ENCODE measurements around the gene TCERG1L. TPM values are rescaled to one million over a fixed set of nuclear protein-coding genes. Genes with fewer than 3 reads are reported as not detected.

Gene TCERG1L
- total RNA-seq, 1 experiment from 2014 or later: not detected

DNA sequence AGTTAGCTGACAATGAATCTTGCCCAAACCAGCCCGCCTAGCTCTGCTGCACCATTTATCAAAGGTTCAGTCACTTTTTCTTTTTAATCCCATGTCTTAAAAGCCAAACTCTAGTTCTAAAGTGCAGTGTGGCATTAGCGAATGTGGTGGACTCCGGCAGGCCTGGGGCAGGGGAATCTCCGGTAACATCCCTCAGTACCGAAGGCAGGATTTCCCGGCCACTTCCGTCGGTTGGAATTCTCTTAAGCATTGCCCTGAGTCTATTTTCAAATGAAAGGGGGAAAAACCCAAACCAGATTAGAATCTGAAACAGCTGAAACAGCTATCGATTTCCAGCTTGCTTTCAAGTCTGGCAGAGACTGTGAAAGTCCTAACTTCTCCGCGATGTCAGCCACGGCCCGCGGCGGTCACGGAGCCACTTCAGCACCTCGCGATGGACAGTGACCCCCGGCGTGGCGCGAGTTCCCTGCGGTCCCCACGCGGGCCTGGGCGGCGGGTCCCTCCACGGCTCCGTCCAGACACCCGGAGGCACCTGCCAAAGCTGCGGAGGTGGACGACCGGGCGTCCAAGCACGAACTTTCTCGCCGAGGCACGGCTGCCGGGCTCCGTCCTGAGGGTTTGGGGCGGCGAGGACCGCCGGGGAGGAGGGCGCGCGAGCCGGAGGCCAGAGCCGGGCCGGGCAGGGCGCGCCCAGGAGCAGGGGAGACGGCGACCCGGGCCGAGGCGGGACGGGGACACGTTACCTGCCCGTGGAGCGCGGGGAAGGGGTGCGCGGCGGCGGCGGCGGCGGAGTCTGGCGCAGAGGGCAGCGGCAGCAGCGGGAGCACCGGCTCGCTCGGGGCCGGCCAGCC lies 745 bp downstream of the TCERG1L start:
- DNase-seq (ENCODE audit: low read depth in 1 of 2, low spot score in 2 of 2): no peak
- no peak overlapping the region for H3K4me3 ChIP-seq

DNA sequence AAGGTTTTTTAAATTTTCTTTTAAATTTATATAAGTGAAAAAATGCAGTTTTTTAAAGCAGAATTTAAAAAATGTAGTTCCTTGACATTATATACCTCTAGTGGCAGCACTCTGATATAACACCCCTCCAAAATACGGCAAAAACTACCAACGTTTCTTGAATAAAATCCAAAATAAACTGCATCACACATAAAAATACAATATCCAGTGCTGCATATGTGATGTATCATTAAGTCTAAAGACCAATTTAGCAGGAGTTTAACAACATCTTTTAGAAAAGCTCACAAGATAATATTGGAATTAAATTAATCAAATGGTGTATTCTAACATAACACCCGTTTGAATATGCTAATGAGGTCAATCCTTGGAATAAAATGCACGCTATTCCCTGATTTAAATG lies 1.4 kb downstream of the TCERG1L start:
- Histone ChIP-seq H3K4me3 (no peak overlapping the region), H3K36me3 (no peaks in the 10 kb centered on the region), H3K4me1 (replicated peaks) (no peaks in the 10 kb centered on the region), H3K27me3 (replicated peaks) (no peaks in the 10 kb centered on the region), H3K9me3 (replicated peaks) (peaks cover 4% of the 10 kb centered on the region; the same call in 1 of the 2 replicates), H3K27ac (no peak overlapping the region)
- no peak for DNase-seq (ENCODE audit: low read depth in 1 of 2, low spot score in 2 of 2)

More for the DNA sequence above, 745 bp downstream of the TCERG1L start:
- H3K9me3 ChIP-seq (replicated peaks): peaks cover 4% of the 10 kb centered on the region; the same call in 1 of the 2 replicates
- no peaks in the 10 kb centered on the region for H3K27me3 ChIP-seq (replicated peaks)
- H3K27ac ChIP-seq: no peak overlapping the region
- H3K4me1 ChIP-seq (replicated peaks): no peaks in the 10 kb centered on the region
- H3K36me3 ChIP-seq: no peaks in the 10 kb centered on the region

DNA sequence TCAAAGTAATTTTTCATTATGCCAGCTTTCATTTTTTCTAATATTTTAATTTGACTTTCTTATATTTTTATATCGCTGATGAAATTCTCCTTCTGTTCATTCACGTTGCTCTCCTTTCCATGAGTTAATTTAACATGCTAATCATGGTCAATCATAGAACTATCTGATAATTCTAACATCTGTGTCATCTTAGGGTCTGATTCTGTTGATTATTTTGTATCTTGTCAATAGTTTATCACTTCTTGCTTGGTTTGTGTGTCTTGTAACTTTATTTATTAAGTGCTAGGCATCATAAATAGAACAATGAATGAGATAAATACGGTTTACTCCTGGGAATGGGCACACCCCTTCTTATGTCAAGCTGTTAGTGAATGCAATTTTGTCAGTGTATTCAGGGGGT lies 11.0 kb downstream of the TCERG1L start:
- Histone ChIP-seq H3K36me3 (no peaks in the 10 kb centered on the region), H3K9me3 (replicated peaks) (no peaks in the 10 kb centered on the region), H3K27ac (no peak overlapping the region), H3K27me3 (replicated peaks) (no peaks in the 10 kb centered on the region), H3K4me1 (replicated peaks) (no peaks in the 10 kb centered on the region), H3K4me3 (no peak overlapping the region)
- DNase-seq (ENCODE audit: low read depth in 1 of 2, low spot score in 2 of 2): no peak

DNA sequence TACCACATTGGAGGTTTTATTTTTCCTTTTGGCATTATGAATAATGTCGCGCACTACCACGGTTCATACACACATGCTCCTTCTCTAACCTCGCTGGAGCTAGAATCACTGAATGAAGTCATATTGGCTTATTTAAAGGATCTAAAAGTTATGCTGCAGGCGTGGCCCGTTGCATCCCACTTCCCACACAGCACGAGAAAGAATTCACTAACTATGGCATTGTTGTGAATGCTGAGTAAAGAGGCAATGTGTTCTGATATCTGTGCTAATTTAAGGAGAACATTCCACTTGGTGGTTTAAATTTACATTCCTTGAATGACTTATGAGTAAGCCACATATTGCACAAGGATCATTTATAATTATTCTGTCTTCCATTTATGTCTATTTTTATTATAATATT lies 20.7 kb downstream of the TCERG1L start:
- H3K27me3 ChIP-seq (replicated peaks): no peaks in the 10 kb centered on the region
- no peak overlapping the region for H3K27ac ChIP-seq
- no peak overlapping the region for H3K4me3 ChIP-seq
- no peaks in the 10 kb centered on the region for H3K36me3 ChIP-seq
- no peak for DNase-seq (ENCODE audit: low read depth in 1 of 2, low spot score in 2 of 2)
- H3K9me3 ChIP-seq (replicated peaks): 0 out of 2 replicates have a peak, but pooled peaks cover 4% of the 10 kb centered on the region
- H3K4me1 ChIP-seq (replicated peaks): no peaks in the 10 kb centered on the region

DNA sequence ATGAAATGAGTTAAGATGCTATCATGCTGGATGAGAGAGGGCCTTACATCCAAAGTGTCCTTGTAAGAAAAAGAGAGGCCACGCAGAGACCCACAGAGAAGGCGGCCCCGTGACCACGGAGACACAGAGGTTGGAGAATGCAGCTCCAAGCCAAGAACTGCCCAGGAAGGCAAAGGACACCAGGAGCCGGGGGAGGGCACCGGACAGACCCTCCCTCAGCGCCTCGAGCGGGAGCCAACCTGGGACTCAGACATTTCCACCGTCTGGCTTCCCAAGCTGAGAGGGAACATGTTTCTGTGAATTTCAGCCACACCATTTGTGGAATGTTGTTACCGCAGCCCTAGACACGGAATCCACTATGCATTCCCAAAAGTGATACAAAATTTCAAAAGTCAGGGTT lies 22.9 kb downstream of the TCERG1L start:
- Histone ChIP-seq H3K27me3 (replicated peaks) (no peaks in the 10 kb centered on the region), H3K9me3 (replicated peaks) (0 out of 2 replicates have a peak, but pooled peaks cover 4% of the 10 kb centered on the region), H3K36me3 (no peaks in the 10 kb centered on the region), H3K27ac (no peak overlapping the region), H3K4me3 (no peak overlapping the region), H3K4me1 (replicated peaks) (no peaks in the 10 kb centered on the region)
- DNase-seq (ENCODE audit: low read depth in 1 of 2, low spot score in 2 of 2): no peak

DNA sequence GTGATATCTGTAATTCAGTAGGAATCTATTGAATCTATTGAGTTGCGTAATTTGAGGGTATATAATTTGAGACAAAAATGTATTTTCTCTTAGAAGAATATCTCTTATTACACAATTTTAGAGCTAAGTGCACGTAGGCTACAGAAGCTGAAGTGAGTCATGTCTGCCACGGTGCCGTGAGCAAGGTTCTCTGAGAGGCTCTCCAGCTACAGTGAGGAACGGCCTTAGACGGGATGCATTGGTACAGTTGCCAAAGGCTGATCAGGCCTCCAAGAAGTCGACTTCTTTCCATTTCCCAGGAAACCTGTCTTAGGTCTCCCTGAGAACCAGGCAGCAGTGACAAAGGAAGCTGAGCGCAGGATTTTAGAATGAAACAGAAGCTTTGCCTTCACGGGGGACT lies 28.6 kb downstream of the TCERG1L start:
- Histone ChIP-seq H3K27ac (no peak overlapping the region), H3K36me3 (no peaks in the 10 kb centered on the region), H3K9me3 (replicated peaks) (0 out of 2 replicates have a peak, but pooled peaks cover 7% of the 10 kb centered on the region), H3K27me3 (replicated peaks) (no peaks in the 10 kb centered on the region), H3K4me1 (replicated peaks) (no peaks in the 10 kb centered on the region), H3K4me3 (no peak overlapping the region)
- DNase-seq (ENCODE audit: low read depth in 1 of 2, low spot score in 2 of 2): no peak

DNA sequence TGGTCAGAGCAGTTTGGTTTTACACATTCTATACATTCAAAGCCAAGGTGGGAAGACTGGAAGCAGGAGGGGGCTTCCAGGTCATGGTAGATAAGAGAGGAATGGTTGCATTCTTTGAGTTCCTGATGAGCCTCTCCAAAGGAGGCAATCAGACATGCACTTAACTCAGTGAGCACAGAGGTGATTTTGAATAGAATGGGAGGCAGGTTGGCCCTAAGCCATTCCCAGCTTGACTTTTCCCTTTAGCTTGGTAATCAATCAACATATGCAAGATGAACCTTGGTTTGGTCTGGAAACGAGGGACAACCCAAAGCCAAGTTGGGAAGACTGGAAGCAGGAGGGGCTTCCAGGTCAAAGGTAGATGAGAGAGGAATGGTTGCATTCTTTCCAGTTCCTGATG lies 31.4 kb downstream of the TCERG1L start:
- no peak overlapping the region for H3K27ac ChIP-seq
- DNase-seq (ENCODE audit: low read depth in 1 of 2, low spot score in 2 of 2): no peak
- no peak overlapping the region for H3K4me3 ChIP-seq
- H3K9me3 ChIP-seq (replicated peaks): peaks cover 7% of the 10 kb centered on the region; the same call in 1 of the 2 replicates
- no peaks in the 10 kb centered on the region for H3K4me1 ChIP-seq (replicated peaks)
- H3K36me3 ChIP-seq: no peaks in the 10 kb centered on the region
- H3K27me3 ChIP-seq (replicated peaks): no peaks in the 10 kb centered on the region

DNA sequence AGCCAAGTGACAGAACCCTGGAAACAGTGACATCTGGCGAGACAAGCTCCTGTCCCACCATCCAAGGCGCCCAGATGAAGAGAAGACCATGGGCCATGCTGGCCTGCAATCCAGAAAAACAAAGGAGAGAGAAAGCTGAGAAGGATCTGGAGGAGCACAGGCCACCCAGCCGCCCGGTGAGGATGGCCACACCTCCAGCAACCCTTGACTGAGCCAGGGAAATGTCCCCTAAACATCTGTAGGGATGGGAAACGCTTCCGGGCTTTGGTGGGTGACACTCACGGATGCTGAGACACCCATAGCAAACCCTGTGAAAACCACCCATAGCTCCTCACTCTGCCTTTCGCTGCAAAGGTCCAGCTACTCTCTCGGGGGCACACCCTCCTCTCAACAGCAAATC lies 32.0 kb downstream of the TCERG1L start:
- Histone ChIP-seq H3K27me3 (replicated peaks) (no peaks in the 10 kb centered on the region), H3K4me1 (replicated peaks) (no peaks in the 10 kb centered on the region), H3K27ac (no peak overlapping the region), H3K4me3 (no peak overlapping the region), H3K9me3 (replicated peaks) (peaks cover 7% of the 10 kb centered on the region; the same call in 1 of the 2 replicates), H3K36me3 (no peaks in the 10 kb centered on the region)
- no peak for DNase-seq (ENCODE audit: low read depth in 1 of 2, low spot score in 2 of 2)

DNA sequence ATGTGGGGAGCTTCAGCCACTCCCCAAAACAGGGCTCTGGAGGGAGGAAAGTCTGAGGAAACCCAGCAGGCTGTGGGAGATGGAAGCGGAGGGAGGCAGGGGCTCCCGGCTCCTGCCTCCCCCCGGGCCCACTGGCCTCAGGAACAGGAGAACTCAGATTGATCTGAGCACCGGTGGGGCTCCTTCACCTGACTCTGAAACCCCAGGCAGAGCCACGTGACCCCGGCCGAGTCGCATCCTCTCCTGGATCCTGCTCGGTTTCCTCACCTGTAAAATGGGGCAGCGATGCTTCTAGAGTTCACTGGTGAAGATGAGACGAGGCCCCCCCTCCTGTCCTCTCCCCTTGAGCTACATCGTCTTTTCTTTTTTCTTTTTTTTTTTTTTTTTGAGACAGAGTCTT lies 33.6 kb downstream of the TCERG1L start:
- peaks cover 4% of the 10 kb centered on the region; the same call in 1 of the 2 replicates for H3K9me3 ChIP-seq (replicated peaks)
- no peak overlapping the region for H3K4me3 ChIP-seq
- DNase-seq (ENCODE audit: low read depth in 1 of 2, low spot score in 2 of 2): no peak
- H3K4me1 ChIP-seq (replicated peaks): no peaks in the 10 kb centered on the region
- H3K27me3 ChIP-seq (replicated peaks): no peaks in the 10 kb centered on the region
- no peak overlapping the region for H3K27ac ChIP-seq
- H3K36me3 ChIP-seq: no peaks in the 10 kb centered on the region

DNA sequence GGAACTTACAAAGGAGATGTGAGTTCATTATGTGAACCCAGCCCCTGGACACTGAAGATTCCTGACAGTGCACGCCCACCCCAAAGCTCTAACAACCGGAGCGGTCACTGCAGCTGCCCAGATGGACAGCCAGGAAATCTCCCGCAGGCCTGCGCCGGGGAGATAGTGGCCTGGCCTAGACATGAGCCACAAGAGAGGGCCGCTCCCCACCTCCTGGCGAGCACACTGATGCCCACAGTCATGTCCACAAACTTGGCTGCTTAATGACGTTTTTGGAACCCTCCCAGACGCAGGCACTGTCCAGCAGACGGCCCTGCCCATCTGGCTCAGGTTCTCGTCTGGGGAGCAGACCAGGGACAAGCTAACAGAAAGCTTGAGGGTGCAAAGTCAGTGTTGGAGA lies 34.2 kb downstream of the TCERG1L start:
- Histone ChIP-seq H3K4me3 (no peak overlapping the region), H3K9me3 (replicated peaks) (peaks cover 3% of the 10 kb centered on the region; the same call in 1 of the 2 replicates), H3K36me3 (no peaks in the 10 kb centered on the region), H3K27me3 (replicated peaks) (no peaks in the 10 kb centered on the region), H3K4me1 (replicated peaks) (no peaks in the 10 kb centered on the region), H3K27ac (no peak overlapping the region)
- no peak for DNase-seq (ENCODE audit: low read depth in 1 of 2, low spot score in 2 of 2)

DNA sequence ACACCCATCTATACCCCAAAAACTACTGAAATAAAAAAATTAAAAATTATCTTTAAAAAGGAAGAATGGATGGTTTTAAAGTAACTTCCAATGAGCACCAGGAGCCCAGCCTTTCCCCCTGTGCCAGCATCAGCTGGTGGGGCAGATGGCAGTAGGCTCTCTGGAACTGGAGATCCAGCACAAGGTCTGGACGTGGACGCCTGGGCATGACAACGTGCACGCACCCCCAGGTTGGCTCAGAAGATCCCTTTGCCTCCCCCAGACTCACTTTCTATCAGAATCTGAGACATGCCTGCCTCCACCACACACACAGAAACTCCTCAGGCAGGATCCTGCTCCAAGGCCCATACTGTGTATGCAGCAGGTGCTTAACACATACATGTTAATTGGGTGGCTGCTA lies 35.8 kb downstream of the TCERG1L start:
- no peak overlapping the region for H3K27ac ChIP-seq
- DNase-seq (ENCODE audit: low read depth in 1 of 2, low spot score in 2 of 2): no peak
- no peaks in the 10 kb centered on the region for H3K4me1 ChIP-seq (replicated peaks)
- no peaks in the 10 kb centered on the region for H3K27me3 ChIP-seq (replicated peaks)
- H3K9me3 ChIP-seq (replicated peaks): peaks cover 3% of the 10 kb centered on the region; the same call in 1 of the 2 replicates
- no peak overlapping the region for H3K4me3 ChIP-seq
- H3K36me3 ChIP-seq: no peaks in the 10 kb centered on the region

DNA sequence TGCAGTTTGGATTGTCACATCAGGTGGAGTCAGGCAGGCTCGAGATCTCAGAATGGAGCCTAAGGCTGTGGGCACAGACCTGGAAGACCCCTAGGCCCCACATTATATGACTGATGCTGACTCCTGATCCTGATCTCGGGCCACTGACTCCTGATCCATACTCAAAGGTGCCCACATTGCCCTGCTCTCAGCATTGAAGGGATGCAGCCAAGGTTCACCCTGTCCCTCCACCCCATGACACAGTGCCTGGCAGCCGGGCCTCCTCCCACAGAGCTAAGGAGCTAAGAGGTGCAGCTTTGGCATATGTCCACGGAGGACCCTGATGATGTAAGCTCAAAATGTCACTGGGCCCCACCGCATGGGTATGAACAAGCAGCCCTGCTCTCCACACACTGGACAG lies 36.6 kb downstream of the TCERG1L start:
- H3K4me1 ChIP-seq (replicated peaks): no peaks in the 10 kb centered on the region
- no peaks in the 10 kb centered on the region for H3K36me3 ChIP-seq
- H3K9me3 ChIP-seq (replicated peaks): peaks cover 3% of the 10 kb centered on the region
- no peak overlapping the region for H3K27ac ChIP-seq
- no peak for DNase-seq (ENCODE audit: low read depth in 1 of 2, low spot score in 2 of 2)
- no peak overlapping the region for H3K4me3 ChIP-seq
- H3K27me3 ChIP-seq (replicated peaks): no peaks in the 10 kb centered on the region

DNA sequence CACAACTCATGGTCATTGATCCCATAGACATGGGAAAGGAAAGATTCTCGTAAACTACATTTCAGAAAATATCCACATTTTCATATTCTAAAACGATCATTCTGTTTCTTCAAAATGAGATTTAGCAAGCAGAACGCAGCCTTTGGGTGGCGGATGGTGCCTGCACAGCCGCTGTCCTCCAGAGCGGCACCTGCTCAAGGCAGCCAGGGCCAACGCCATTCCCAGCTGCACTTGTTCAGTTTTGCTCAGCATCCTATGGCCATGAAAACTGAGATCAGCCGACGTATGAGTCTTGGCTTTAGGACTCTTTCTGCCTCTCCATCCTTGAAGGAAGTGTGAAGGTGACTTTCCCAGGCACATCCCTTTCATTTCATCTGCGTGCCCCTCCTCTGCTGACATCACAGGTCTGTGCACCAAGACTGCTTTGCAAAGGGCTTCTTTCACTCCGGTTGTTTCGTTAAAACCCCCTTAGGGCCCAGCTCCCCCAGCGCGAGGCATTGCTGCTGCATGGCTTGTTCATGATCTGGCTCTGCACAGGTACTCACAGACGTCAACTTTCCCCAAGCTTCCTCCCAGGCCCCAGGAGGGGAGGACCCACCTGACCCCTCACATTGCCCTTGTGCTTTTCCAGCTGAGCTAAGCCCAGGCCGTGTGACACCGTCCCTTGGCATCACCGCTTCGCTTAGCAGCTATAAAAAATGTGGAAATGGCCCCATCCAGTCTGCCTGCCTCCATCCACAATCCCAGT lies 37.2 kb downstream of the TCERG1L start:
- H3K27me3 ChIP-seq (replicated peaks): no peaks in the 10 kb centered on the region
- no peak overlapping the region for H3K4me3 ChIP-seq
- no peaks in the 10 kb centered on the region for H3K36me3 ChIP-seq
- DNase-seq (ENCODE audit: low read depth in 1 of 2, low spot score in 2 of 2): no peak
- no peak overlapping the region for H3K27ac ChIP-seq
- peaks cover 9% of the 10 kb centered on the region for H3K9me3 ChIP-seq (replicated peaks)
- H3K4me1 ChIP-seq (replicated peaks): no peaks in the 10 kb centered on the region

DNA sequence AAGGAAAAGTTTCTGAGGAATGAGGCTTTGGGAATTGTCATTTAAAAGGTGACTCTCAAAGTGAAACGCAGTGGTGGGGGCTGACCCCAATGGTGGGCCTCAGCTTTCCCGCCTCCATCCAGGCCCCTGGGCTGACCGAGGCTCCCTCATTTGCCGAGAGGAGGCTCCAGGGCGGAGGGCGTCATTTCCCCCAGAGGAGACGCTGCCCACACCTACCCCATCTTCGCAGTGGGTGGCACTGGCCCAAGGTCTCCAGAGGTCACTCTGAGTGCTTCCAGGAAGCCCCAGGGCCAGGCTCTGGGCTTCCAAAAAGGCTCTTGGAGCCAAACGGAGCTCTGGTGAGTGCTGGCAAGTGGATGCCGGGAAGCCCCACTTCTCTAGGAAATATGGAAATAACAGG lies 38.0 kb downstream of the TCERG1L start:
- peaks cover 9% of the 10 kb centered on the region for H3K9me3 ChIP-seq (replicated peaks)

More for the DNA sequence above, 38.0 kb downstream of the TCERG1L start:
- Histone ChIP-seq H3K4me3 (no peak overlapping the region), H3K27ac (no peak overlapping the region), H3K36me3 (no peaks in the 10 kb centered on the region), H3K27me3 (replicated peaks) (no peaks in the 10 kb centered on the region), H3K4me1 (replicated peaks) (no peaks in the 10 kb centered on the region)
- no peak for DNase-seq (ENCODE audit: low read depth in 1 of 2, low spot score in 2 of 2)
